ENCODE measurements around the gene BLZF1.
A peak's percentile ranks its signal among the peaks of the same experiment; 100 is the strongest.
"Not testable (repeated sequence)": the region's sequence is repeated elsewhere in the genome, so short reads cannot be mapped to it uniquely, and the experiment has no call there.

Gene BLZF1, protein sequence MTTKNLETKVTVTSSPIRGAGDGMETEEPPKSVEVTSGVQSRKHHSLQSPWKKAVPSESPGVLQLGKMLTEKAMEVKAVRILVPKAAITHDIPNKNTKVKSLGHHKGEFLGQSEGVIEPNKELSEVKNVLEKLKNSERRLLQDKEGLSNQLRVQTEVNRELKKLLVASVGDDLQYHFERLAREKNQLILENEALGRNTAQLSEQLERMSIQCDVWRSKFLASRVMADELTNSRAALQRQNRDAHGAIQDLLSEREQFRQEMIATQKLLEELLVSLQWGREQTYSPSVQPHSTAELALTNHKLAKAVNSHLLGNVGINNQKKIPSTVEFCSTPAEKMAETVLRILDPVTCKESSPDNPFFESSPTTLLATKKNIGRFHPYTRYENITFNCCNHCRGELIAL

DNA sequence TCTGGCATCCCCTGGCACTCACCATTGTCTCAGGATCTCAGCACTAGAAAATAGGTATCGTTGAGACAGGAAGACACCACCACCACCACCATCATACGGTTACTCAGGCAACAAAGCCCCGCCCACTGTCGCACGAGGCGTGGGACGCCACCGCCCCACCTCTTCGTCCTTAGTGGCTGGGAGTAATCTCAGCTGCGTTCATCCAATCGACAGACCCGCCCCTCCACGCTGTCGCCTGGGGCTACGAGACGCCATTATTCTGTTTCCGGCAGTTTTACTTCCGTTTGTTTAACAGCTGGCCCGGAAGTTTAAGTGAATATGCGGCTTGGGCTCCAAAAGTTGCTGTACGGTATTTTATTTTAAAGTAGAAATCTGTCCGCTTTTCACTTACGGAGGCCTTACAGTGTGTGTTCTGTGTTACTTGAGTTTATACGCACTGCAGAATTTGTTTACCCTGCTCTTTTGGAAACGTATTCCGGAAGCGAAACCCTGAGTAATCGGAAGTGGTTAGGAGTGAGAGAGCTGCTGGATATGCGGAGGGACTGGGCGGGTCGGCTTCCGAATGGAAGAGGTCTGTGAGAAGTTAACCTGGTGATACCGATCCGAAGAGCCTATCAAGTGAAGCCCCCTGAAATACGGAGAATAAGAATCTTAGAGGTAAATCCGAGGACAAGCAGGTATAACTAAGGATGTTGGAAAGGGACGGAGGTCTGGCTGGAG, at the start of gene BLZF1, which contains the start of gene NME7:
BLZF1 (plus strand) TSS at position 510 of the 720 bp plus-strand sequence. CDS start 1,328 bp downstream, outside the sequence.
NME7 (minus strand) TSS at position 112 of the 720 bp plus-strand sequence; CDS start at position 25, 87 bp downstream.
- peak; percentile 92 for DNase-seq (ENCODE audit: low read depth)

DNA sequence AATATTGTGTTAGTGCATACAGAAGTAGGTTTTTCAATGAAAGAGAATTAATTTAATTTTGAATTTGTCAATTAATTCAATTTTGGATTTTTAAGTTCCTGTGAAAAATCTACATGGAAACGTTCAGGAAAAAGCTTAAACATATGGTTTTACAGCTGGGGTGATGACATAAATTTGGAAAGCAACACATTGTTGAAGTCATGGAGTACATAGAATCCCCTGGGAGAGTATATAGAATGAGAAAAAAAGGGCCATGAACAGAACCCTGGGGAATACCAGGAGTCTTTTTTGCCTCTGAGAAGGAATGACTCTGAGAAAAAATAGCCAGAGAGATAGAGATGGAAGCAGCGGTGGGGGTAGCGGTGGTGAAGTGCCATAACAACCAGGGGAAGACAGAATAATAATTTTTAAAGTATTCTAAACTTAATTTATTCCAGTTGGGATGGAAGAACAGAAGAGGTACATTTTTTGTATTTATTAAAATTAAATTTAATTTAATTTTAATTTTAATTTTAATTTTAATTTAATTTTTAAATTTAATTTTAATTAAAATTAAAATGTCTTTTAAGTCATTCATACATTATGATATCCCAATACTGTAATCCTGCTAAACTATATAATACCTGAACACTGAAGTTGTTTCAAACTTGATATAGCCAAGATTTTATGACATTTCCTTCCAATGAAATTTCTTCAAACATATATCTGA, 49.3 kb upstream of the BLZF1 start:
- DNase-seq (ENCODE audit: low read depth) = no peak

GRCh38 chr1:169321539-169321938, 46.5 kb upstream of the BLZF1 start:
- peak; percentile 19 for DNase-seq (ENCODE audit: low read depth)

DNA sequence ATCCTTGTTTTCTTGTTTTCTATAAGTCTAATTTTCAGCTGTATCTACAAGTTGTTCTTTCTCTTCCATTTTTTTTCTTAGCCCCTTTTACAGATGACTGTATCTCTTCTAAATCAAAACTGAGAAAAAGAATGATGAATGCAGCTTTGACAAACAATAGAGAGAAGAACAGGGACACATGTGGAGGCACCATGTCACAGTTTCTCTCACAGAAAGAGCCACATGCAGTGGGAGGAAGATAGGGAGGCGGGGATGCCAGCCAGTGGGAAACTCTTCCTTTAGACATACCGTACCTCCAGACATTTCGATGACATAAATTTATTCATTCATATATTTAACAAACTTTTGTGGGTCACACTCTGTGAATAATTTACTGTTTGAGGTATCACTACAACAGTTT, 45.9 kb upstream of the BLZF1 start:
- no peak for DNase-seq (ENCODE audit: low read depth)

DNA sequence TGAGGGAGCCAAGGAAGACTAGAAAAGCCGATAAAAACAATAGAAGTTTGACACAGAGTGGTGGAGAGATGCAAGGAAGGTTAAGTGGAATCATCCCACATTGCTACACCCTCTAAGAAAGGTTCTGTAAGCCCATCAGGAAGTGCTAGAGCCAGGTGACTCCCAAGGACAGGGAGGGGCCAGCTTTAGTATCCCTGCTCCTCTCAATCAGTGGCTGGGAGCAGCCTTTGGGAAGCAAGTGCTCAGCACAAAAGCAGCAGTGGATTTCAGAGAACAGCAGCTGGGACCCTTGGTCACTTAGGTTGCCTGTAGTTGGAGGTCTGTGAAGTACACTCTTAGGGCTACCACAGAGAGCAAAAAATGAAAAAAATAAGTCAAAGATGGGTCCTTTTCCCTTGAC, 42.9 kb upstream of the BLZF1 start:
- DNase-seq (ENCODE audit: low read depth) = no peak

- DNase-seq (ENCODE audit: low read depth) = no peak
Measured at GRCh38 chr1:169326261-169326955, 41.6 kb upstream of the BLZF1 start.

DNA sequence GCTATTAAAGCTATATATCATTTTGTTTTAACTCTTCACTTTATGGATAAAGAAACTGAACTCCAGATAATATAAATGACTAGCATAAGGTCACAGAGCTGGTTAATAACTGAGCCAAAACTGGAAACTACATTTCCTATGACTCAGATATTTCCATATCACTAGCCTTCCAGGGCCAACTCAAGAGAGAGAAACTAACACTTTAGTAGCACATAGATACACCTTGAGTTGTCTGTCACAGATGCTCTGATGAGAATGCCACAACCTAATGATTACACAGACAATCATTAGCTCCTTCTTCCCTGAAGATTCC, 41.1 kb upstream of the BLZF1 start:
- DNase-seq (ENCODE audit: low read depth) = no peak

DNA sequence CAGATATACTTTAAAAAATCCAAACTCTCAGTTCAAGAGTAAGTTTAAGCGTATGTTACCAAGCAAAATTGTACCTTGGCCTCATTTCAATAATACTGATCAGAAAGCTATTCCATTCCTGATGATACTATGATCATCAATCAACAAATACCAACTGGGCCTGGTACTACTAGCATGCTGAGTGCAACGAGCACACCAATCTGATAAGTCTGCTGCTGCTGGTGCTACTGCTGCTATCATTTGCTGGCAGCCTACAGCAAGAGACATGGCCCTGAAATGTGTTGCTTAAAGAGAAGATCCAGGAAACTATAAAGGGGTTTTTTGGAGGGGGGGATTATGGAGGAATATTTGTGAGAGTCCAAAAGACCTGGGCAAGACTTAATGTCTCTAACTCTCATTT, 40.1 kb upstream of the BLZF1 start:
- DNase-seq (ENCODE audit: low read depth) = no peak

- DNase-seq (ENCODE audit: low read depth) = no peak
Measured at GRCh38 chr1:169329383-169329782, 38.6 kb upstream of the BLZF1 start.

DNA sequence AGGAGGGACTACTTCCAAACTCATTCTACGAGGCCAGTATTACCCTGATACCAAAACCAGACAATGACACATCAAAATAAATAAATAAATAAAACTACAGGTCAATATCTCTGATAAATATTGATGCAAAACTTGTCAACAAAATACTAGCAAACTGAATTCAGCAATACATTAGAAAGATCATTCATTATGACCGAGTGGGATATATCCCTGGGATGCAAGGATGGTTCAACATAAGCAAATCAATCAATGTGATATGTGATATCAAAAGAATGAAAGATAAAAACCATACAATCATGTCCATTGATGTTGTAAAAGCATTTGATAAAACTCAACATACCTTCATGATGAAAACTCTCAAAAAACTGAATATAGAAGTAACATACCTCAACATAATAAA, 37.1 kb upstream of the BLZF1 start:
- no peak for DNase-seq (ENCODE audit: low read depth)

DNA sequence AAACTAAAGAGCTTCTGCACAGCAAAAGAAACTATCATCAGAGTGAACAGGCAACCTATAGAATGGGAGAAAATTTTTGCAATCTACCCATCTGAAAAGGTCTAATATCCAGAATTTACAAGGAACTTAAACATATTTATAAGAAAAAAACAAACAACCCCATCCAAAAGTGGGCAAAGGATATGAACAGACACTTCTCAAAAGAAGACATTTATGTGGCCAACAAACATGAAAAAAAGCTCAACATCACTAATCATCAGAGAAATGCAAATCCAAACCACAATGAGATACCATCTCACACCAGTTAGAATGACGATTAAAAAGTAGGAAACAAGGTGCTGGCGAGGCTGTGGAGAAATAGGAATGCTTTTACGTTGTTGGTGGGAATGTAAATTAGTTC, 33.3 kb upstream of the BLZF1 start:
- DNase-seq (ENCODE audit: low read depth) = not testable (repeated sequence)

GRCh38 chr1:169336947-169337715, 30.9 kb upstream of the BLZF1 start:
- DNase-seq (ENCODE audit: low read depth) = not testable (repeated sequence)

GRCh38 chr1:169338617-169339016, 29.4 kb upstream of the BLZF1 start:
- no peak for DNase-seq (ENCODE audit: low read depth)

DNA sequence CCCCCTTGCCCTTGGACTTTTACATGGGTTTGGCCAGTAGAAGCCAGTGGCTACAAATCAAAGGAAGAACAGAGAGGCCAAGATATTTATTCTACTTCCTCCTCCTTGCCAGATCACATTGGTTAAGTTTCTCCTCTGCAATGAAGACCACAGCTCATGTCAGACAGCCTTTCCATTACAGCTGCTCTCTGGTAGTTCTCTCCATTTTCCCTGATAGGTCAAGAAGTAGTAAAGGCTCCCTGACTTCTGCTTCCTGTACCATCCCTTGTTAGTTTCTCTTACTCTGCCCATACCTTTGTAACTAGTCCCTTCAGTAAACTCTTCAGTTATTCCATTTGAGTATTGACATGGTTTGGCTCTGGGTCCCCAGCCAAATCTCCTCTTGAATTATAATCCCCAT, 28.2 kb upstream of the BLZF1 start:
- no peak for DNase-seq (ENCODE audit: low read depth)

GRCh38 chr1:169340882-169341281, 27.1 kb upstream of the BLZF1 start:
- DNase-seq (ENCODE audit: low read depth) = no peak

GRCh38 chr1:169342096-169342495, 25.9 kb upstream of the BLZF1 start:
- DNase-seq (ENCODE audit: low read depth) = not testable (repeated sequence)

DNA sequence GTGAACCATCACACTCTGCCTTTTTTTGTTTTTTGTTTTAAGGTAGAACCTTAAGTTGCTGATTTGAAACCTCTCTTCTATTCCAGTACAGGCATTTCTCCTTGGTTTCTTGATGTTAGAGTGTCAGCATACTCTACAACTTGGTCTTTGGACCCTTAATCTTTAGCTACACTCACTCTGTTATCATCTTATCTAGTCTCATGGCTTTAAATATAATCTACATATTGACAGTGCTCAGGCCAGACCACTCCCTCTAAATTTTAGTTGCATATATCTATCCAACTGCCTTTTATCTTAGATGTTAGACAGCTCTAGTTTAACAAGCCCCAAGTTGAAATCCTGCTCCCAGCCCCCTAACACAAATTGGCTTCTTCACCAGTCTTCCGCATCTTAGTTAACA, 22.5 kb upstream of the BLZF1 start:
- DNase-seq (ENCODE audit: low read depth) = no peak

GRCh38 chr1:169346036-169346589, 21.9 kb upstream of the BLZF1 start:
- no peak for DNase-seq (ENCODE audit: low read depth)

- DNase-seq (ENCODE audit: low read depth) = no peak
Measured at GRCh38 chr1:169347688-169348382, 20.2 kb upstream of the BLZF1 start.

DNA sequence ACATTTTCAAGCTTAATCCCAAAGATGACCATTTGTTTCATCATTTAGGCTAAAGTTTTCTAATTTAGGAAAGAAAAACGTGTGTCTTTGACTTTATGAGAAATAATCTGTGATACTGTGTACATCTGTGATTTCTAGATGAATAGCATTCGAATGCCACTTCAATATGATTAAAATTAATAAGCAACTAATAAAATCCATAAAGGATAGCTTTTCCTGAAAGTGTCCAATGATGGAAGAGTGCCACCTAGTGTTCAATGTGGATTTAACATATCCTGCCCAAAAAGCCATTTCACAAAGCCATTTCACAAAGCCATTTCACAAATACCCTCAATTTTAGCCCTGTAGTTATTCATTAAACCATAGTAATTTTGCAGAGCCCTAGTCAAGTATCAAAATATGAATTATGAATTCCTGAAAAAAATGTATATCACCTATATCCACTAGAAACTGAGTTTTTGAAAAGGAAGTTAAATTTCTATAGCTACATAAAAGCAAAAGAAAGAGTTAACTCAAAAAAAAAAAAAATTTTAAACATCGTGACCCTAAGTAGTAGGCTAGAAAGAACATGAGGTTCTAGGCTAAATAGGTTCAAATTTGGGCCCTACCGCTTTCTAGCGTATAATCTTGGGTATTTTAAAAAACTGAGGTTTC, 19.5 kb upstream of the BLZF1 start:
- DNase-seq (ENCODE audit: low read depth) = no peak

All from HS-27A (cell line).